Measurements from ENCODE around the gene MAST4. TPM values are rescaled to one million over a fixed set of nuclear protein-coding genes. Genes with fewer than 3 reads are reported as not detected.

MAST4 gene
- total and polyA plus RNA-seq, 2 donors (not counting 1 experiment from before 2014, with no cell fraction given), result 7.0 to 15.2 TPM

GRCh38 chr5:67092535-67092934 is 496.3 kb downstream of the MAST4 start:
- no peaks in the 10 kb centered on the region for H3K36me3 ChIP-seq (ENCODE audit: control insufficient read depth, insufficient read depth, low read length)
- peak overlapping the region; percentile 89 for H3K4me2 ChIP-seq (ENCODE audit: extremely low read depth, insufficient read depth, low read length)
- no peaks in the 10 kb centered on the region for H3K9me3 ChIP-seq (ENCODE audit: control insufficient read depth, insufficient read depth, low read depth, low read length)
- DNase-seq (ENCODE audit: low read depth in 2 of 2), result peak in 1 of 2 donors; percentile 65
- H3K79me2 ChIP-seq (ENCODE audit: control insufficient read depth, insufficient read depth, low read length), result no peaks in the 10 kb centered on the region
- H3K27me3 ChIP-seq (ENCODE audit: control insufficient read depth, insufficient read depth, low read length), result no peaks in the 10 kb centered on the region
- peak overlapping the region in 3 of 4 experiments; percentile 1 to 20 (median 4) for H3K4me3 ChIP-seq (replicated peaks in 1 of 4; ENCODE audit: control extremely low read depth in 1 of 4, insufficient read depth in 1 of 4, low read depth in 3 of 4, low read length in 4 of 4)
- H3K4me1 ChIP-seq (ENCODE audit: control insufficient read depth, extremely low read depth, insufficient read depth, low read length), result peaks cover 23% of the 10 kb centered on the region
- H3K9ac ChIP-seq (ENCODE audit: insufficient read depth, low read length), result no peak overlapping the region
- H4K20me1 ChIP-seq (ENCODE audit: control insufficient read depth, extremely low read depth, insufficient read depth, low read length), result no peaks in the 10 kb centered on the region
- H3K27ac ChIP-seq (ENCODE audit: insufficient read depth, low read length), result peak overlapping the region; percentile 22
- peak overlapping the region; percentile 82 for H2AFZ ChIP-seq (ENCODE audit: low read length)
- TF ChIP-seq, protein P1, sequence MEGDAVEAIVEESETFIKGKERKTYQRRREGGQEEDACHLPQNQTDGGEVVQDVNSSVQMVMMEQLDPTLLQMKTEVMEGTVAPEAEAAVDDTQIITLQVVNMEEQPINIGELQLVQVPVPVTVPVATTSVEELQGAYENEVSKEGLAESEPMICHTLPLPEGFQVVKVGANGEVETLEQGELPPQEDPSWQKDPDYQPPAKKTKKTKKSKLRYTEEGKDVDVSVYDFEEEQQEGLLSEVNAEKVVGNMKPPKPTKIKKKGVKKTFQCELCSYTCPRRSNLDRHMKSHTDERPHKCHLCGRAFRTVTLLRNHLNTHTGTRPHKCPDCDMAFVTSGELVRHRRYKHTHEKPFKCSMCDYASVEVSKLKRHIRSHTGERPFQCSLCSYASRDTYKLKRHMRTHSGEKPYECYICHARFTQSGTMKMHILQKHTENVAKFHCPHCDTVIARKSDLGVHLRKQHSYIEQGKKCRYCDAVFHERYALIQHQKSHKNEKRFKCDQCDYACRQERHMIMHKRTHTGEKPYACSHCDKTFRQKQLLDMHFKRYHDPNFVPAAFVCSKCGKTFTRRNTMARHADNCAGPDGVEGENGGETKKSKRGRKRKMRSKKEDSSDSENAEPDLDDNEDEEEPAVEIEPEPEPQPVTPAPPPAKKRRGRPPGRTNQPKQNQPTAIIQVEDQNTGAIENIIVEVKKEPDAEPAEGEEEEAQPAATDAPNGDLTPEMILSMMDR (conservative IDR thresholded peaks at IDR 0.05 in 1 of 2, IDR thresholded peaks at IDR 0.05 in 1 of 2; ENCODE audit: low read depth in 1 of 2, low read length in 2 of 2), result no peak
- no peak for TF ChIP-seq EZH2 (IDR thresholded peaks at IDR 0.05; ENCODE audit: low read length, missing control alignments)

DNA sequence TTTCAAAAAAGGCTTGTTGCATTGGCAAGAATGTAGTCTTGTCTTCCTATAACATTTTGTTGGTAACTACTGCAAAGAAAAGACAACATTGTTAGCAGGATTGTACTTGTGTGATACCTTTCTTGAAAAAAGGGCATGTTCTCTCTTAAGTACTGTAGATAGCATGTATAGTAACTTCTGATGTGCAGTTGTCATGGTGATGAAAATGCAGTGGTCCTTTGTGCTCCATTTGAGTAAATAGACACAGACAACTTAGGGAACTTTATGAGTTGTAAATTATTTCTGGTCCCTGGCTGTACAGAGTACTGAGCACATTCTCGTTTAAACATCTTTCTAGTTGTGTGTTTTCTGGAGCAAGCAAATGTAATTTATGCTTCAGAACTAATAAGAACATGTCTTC is 497.1 kb downstream of the MAST4 start:
- Histone ChIP-seq H3K4me3 (replicated peaks in 1 of 4; ENCODE audit: control extremely low read depth in 1 of 4, insufficient read depth in 1 of 4, low read depth in 3 of 4, low read length in 4 of 4) (no peak overlapping the region), H3K36me3 (ENCODE audit: control insufficient read depth, insufficient read depth, low read length) (no peaks in the 10 kb centered on the region), H3K4me1 (ENCODE audit: control insufficient read depth, extremely low read depth, insufficient read depth, low read length) (peaks cover 23% of the 10 kb centered on the region), H2AFZ (ENCODE audit: low read length) (peak overlapping the region; percentile 58), H3K27me3 (ENCODE audit: control insufficient read depth, insufficient read depth, low read length) (no peaks in the 10 kb centered on the region), H3K27ac (ENCODE audit: insufficient read depth, low read length) (no peak overlapping the region), H3K79me2 (ENCODE audit: control insufficient read depth, insufficient read depth, low read length) (no peaks in the 10 kb centered on the region), H3K9me3 (ENCODE audit: control insufficient read depth, insufficient read depth, low read depth, low read length) (no peaks in the 10 kb centered on the region), H3K4me2 (ENCODE audit: extremely low read depth, insufficient read depth, low read length) (peak overlapping the region; percentile 8), H4K20me1 (ENCODE audit: control insufficient read depth, extremely low read depth, insufficient read depth, low read length) (no peaks in the 10 kb centered on the region), H3K9ac (ENCODE audit: insufficient read depth, low read length) (no peak overlapping the region)
- TF ChIP-seq, protein P1 (conservative IDR thresholded peaks at IDR 0.05 in 1 of 2, IDR thresholded peaks at IDR 0.05 in 1 of 2; ENCODE audit: low read depth in 1 of 2, low read length in 2 of 2), result no peak
- no peak for TF ChIP-seq EZH2 (IDR thresholded peaks at IDR 0.05; ENCODE audit: low read length, missing control alignments)
- no peak for DNase-seq (ENCODE audit: low read depth in 2 of 2)

DNA sequence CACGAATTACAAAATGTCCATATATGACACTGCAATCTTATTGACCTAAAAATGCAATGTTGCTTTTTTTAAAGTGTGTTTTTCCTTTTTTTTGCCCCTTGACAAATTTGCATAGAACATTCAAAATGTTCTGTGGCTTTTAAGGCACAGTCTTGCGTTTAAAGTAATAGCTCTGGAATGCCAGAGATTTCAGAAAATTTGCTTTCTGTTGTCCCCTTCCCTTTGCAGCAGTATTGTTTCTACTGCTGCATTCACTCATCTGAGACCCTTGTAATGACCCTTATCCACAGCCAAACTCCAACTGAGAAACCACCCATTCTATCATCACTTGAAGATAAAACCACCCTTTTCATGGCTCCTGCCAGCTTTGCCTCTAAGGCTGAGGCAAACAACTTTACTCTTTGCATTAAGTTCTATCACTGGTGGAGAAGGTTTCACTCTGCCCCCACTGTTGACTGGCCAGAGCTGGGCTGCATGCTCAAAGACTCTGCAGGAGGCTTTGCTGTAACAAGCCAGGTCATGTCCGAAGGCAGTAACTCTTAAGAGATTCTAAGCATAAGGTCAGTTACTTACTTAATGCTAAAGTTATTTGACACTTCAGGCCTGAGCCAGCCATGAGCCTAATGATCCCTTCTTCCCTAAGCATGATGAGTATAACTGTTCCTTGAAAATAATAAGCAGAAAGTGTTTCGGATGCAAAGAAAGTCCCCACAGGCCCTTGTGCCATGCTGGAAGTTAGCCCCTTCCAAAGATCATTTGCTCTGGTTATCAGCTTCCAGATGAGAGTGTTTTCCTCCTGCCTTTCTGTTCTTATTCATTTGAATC is 498.5 kb downstream of the MAST4 start:
- Histone ChIP-seq H3K9me3 (ENCODE audit: control insufficient read depth, insufficient read depth, low read depth, low read length) (no peaks in the 10 kb centered on the region), H3K9ac (ENCODE audit: insufficient read depth, low read length) (peak overlapping the region; percentile 2), H3K27ac (ENCODE audit: insufficient read depth, low read length) (peak overlapping the region; percentile 85), H3K27me3 (ENCODE audit: control insufficient read depth, insufficient read depth, low read length) (no peaks in the 10 kb centered on the region), H3K4me1 (ENCODE audit: control insufficient read depth, extremely low read depth, insufficient read depth, low read length) (peaks cover 23% of the 10 kb centered on the region), H3K4me3 (replicated peaks in 1 of 4; ENCODE audit: control extremely low read depth in 1 of 4, insufficient read depth in 1 of 4, low read depth in 3 of 4, low read length in 4 of 4) (peak overlapping the region in 2 of 4 experiments; percentile 9 to 23), H3K79me2 (ENCODE audit: control insufficient read depth, insufficient read depth, low read length) (no peaks in the 10 kb centered on the region), H2AFZ (ENCODE audit: low read length) (peak overlapping the region; percentile 79), H3K36me3 (ENCODE audit: control insufficient read depth, insufficient read depth, low read length) (no peaks in the 10 kb centered on the region), H3K4me2 (ENCODE audit: extremely low read depth, insufficient read depth, low read length) (peak overlapping the region; percentile 30), H4K20me1 (ENCODE audit: control insufficient read depth, extremely low read depth, insufficient read depth, low read length) (no peaks in the 10 kb centered on the region)
- TF ChIP-seq, protein P1 (conservative IDR thresholded peaks at IDR 0.05 in 1 of 2, IDR thresholded peaks at IDR 0.05 in 1 of 2; ENCODE audit: low read depth in 1 of 2, low read length in 2 of 2), result no peak
- no peak for TF ChIP-seq EZH2 (IDR thresholded peaks at IDR 0.05; ENCODE audit: low read length, missing control alignments)
- peak; percentile 86 for DNase-seq (ENCODE audit: low read depth in 2 of 2)

Data from fibroblast of lung (primary cell).